COLO829 (cell line): Measurements from ENCODE around the gene RUFY2.
A peak's percentile ranks its signal among the peaks of the same experiment; 100 is the strongest.
"Not testable (repeated sequence)": the region's sequence is repeated elsewhere in the genome, so short reads cannot be mapped to it uniquely, and the experiment has no call there.

Source experiments
- DNase-seq: peaks from one replicate; pipeline ENCODE4 v3.0.0; 2012; ENCODE audit warnings: low spot score

The RUFY2 gene

GRCh38 chr10:68327889-68328786 is 78.9 kb downstream of the RUFY2 start:
- DNase-seq = peak; percentile 30

DNA sequence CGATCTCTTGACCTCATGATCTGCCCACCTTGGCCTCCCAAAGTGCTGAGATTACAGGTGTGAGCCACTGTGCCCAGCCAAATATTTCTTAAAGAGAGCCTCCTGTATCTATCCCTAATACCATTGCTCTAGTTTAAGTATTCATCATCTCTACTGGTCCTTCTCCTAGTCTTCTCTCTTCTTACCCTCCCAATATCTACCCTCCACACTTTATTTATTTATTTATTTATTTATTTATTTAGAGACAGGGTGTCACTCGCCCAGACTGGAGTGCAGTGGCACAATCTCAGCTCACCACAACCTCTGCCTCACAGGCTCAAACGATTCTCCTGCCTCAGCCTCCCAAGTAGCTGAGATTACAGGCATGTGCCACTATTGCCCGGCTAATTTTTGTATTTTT is 82.7 kb downstream of the RUFY2 start:
- DNase-seq = not testable (repeated sequence)

DNA sequence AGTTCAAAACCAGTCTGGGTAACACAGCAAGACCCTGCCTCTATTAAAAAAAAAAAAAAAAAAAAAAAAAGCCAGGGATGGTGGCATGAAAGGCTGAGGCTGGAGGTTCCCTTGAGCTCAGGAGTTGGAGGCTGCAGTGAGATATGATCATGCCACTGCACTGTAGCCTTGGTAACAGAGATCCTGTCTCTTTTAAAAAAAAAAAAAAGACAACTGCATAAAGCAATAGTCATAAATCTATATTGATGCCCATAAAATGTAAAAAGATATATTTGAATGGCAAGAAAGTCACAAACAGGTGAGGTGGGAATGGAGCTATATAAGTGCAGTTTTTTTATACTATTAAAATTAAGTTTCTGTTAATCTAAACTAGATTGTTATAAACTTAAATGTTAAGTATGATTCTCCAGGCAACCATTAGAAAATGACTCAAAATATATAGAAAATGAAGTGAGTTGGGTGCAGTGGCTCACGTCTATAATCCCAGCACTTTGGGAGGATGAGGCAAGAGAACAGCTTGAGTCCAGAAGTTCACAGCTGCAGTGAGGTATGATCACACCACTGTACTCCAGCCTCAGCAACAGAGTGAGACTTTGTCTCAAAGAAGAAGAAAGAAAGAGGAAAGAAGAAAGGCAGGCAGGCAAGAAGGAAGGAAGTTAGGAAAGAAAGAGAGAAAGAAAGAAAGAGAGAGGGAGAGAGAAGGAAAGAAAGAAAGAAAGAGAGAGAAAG is 88.6 kb downstream of the RUFY2 start:
- no peak for DNase-seq

GRCh38 chr10:68315582-68315981 is 91.5 kb downstream of the RUFY2 start:
- DNase-seq = no peak

DNA sequence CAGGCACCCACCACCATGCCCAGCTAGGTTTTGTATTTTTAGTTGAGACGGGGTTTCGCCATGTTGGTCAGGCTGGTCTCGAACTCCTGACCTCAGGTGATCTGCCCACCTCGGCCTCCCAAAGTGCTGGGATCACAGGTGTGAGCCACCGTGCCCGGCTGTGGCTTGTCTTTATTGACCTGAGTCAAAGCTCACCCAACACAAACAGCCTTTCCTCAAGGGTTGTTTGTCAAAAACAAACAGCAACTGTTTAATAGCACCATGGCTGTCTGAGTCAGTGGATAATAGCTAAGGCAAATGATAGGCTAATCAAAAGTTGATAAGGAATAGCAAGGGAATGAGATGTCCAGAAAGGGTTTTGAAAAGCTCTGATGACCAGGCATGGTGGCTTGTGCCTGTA is 92.1 kb downstream of the RUFY2 start:
- not testable (repeated sequence) for DNase-seq

GRCh38 chr10:68310531-68310930 is 96.5 kb downstream of the RUFY2 start:
- no peak for DNase-seq

DNA sequence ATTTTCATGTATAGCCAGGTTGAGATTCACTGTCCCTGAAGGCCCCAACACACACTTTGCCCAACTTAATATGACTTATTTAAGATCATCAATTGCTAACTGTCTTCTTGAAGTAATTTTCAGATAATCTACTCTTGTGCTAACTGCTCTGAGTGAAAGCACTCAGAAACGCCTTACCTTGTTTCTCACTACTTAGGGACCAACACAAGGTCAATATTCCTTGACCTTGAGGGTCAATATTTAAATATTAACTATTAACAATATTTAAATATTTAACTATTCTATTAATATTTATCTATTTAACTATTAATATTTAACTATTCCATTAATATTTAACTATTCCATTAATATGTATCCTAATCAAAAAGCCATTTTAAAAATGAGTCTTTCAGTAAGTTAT is 101.2 kb downstream of the RUFY2 start:
- no peak for DNase-seq

DNA sequence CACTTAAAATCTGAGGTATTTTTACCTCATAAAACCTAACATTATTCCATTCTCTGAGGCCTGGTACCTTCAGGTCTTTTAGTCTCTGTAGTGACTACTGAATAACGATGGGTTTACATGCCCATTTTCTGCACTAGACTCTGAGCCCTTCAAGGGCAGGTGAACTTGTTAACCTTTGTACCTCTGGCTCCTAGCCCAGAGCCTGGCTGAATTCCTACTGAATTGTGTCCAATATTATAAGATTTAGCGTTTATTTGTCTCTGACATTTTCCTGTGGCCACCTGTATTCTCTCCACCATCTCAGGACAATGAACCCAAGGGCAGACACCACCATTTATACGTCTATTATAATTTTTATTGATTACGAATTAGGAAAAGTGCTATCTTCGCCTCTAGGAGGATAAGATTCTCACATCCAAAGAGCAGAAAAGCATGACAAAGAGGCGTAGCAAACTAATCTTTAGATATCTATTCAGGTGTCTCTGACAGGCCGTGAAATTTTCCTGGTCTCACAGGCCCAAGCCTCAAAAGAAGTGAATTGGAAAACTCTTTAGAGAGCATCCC is 103.1 kb downstream of the RUFY2 start:
- DNase-seq = no peak

- DNase-seq = no peak
These were observed 104.2 kb downstream of the RUFY2 start for GRCh38 chr10:68302871-68303270.

- DNase-seq = no peak
These were observed 104.6 kb downstream of the RUFY2 start for GRCh38 chr10:68302503-68302823.

GRCh38 chr10:68301790-68302502 is 105.1 kb downstream of the RUFY2 start:
- peak; percentile 15 for DNase-seq

DNA sequence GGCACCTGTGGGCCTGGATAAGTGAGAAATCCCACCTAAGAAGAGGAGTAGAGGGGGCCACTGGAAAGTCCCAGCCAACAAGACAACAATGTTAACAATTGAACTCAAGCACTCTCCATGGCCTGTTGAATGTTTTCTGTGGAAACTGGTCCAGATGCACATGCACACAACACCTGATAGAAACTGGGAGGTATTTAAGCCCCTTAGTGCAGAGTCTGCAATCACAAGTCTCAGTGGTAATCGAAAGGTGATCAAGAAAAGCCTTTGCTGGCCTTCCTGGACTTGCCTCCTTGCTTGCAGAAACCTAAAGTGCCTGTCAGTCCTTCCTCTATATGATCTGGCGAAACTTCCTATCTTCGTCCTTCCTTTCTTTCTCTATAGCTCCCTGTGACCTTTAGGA is 105.8 kb downstream of the RUFY2 start:
- no peak for DNase-seq

DNA sequence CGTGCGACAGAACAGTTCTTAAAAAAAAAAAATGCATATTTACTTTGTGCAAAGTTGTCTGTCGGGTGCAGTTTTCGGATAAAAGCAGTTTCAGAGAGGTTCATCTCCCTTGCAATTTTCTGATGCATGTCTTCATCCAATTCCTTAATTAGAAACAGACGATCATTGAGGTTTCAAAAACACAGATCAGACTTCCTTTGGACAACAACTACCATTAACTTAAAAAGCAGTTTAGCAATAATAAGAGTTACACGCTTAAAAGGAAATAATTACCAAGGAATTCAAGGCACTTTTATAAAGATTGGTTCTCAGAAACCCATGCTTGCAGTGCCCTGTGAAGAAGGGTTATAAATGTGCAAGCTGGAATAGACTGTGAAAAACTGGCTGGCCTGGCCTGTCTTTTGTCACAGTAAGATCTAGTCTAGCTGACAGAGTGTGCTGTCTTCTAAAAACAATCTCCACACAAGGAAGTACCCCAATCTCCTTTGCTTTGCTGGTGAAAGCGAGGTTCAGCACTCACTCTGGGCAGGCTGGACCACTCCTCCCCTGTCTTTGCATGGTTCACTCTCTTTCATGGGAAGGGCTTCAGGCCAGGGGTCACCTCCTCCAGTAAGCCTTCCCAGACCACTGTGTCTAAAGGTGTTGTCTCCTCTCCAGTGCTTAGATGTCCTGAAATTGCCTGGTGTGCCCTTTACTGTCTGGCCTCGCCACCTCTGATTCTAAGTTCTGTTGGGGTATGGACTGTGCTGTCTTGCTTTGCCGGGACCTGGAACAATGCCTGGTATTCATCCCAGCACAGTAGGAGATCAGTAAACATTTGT is 110.0 kb downstream of the RUFY2 start:
- DNase-seq = no peak
